Astrocyte (in vitro differentiated cells and primary cell): ENCODE data around the gene FAM110A.

ENCODE experiments used
- EZH2 ChIP-seq: IDR thresholded peaks from 2 replicates; pipeline ENCODE4 v1.6.1; 2012; ENCODE audit warnings: mild to moderate bottlenecking, low read length, inconsistent platforms; ENCODE audit not compliant: insufficient read depth
- TF ChIP-seq, protein P1 (sequence below): IDR thresholded peaks from 2 replicates; pipeline ENCODE4 v1.5.1; 2011; ENCODE audit warnings: low read depth, mild to moderate bottlenecking, inconsistent platforms, low read length, moderate library complexity; ENCODE audit not compliant: insufficient read depth

DNA sequence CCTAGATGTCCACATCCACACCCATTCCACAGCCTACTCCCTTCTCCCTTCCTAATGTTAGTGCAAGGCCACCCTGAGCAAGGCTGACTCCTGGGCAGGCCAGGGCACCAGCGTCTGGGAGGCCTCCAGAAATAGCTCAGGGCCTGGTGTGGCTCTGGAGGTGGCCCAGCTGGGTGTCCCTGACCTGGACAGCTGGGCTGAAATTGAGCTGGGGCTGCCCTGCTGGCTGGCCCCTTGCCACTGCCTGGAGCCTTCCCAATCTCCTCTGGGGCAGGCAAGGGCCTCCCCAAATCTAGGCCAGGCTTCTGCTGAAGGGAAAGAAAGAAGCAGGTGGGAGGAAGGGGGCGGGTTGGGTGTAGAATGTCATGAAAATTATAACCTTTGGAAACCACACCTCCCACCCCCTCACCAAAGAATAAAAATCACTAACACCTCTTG lies 2.1 kb downstream of the FAM110A start:
- TF ChIP-seq, protein P1, sequence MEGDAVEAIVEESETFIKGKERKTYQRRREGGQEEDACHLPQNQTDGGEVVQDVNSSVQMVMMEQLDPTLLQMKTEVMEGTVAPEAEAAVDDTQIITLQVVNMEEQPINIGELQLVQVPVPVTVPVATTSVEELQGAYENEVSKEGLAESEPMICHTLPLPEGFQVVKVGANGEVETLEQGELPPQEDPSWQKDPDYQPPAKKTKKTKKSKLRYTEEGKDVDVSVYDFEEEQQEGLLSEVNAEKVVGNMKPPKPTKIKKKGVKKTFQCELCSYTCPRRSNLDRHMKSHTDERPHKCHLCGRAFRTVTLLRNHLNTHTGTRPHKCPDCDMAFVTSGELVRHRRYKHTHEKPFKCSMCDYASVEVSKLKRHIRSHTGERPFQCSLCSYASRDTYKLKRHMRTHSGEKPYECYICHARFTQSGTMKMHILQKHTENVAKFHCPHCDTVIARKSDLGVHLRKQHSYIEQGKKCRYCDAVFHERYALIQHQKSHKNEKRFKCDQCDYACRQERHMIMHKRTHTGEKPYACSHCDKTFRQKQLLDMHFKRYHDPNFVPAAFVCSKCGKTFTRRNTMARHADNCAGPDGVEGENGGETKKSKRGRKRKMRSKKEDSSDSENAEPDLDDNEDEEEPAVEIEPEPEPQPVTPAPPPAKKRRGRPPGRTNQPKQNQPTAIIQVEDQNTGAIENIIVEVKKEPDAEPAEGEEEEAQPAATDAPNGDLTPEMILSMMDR = no peak
- TF ChIP-seq EZH2 = no peak
